LHCN-M2 (cell line): ENCODE results near the gene QSOX2. TPM values are rescaled to one million over a fixed set of nuclear protein-coding genes. Genes with fewer than 3 reads are reported as not detected.

Source experiments
- DNase-seq: peaks from one replicate; pipeline ENCODE4 v3.0.0-alpha.2; 2012; ENCODE audit warnings: low read depth
- total RNA-seq: library from RNA; depleted of rRNA; stranded (reverse); fragments of >200 nt; gene quantifications from 2 replicates; pipeline ENCODE4 v1.2.3, GENCODE V29; 2014

QSOX2 gene
- total RNA-seq, 1 experiment from 2014 or later: 17.9 TPM

GRCh38 chr9:136265561-136266355 is 20.1 kb upstream of the QSOX2 start:
- DNase-seq: no peak

DNA sequence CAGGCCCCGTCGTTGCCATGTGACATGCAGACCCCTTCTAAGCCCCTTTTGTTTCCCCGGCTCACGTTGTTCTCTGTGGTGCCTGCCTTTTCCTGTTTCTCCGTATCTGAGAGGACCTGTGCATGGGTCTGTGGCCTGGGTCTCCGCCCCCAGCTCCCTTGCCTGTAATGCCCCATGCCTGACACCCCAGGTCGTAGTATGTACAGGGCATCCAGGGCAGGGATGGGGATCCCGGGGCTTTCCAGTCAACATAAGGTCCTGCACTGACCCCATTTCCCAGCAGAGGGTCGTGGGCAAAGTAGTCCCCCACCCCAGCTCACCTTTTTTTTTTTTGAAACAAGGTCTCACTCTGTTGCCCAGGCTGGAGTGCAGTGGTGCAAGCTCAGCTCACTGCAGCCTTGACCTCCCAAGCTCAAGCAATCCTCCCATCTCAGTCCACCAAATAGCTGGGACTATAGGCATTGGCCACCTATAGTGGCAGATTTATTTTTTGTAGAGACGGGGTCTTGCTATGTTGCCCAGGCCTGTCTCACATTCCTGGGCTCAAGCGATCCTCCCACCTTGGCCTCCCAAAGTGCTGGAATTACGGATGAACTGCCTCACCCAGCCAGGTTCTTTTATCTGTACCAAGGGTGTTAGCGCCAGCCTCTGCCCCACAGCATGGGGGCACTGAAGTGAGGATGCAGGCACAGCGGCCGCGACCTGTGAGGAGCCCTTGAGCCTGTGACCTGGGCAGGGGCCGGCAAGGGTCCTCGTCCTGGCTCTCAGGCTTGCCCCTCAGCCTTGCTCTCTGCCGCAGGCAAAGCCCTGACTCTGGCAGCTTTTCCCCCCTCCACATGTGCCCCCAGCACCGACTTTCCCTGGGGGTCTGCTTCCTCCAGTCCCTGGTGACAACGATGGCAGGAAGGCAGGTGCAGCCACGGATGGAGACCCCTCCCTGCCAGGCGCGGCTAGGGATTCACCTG is 19.1 kb upstream of the QSOX2 start:
- no peak for DNase-seq

DNA sequence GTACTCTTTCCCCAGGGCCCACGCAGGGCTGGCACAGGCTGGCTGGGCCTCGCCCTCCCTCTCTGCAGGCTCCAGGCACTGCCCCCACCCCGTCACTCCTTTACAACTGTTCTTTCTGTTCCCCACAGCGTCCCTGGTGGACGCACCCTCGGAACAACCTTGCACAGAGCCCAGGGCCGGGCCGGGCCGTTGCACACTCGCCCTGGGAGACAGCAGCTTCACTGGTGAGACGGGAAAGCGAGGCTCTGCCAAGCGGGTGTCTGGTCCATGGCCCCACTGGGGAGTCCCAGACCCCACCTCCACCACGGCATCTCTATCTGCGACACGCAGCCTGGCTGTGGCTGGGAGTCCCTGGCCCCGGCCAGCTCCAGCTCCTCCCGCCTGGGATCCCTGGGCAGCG is 18.4 kb upstream of the QSOX2 start:
- DNase-seq: no peak

GRCh38 chr9:136262671-136263178 is 17.1 kb upstream of the QSOX2 start:
- DNase-seq: no peak

- DNase-seq: no peak
Observed at GRCh38 chr9:136261686-136262430, 16.2 kb upstream of the QSOX2 start.

- no peak for DNase-seq
Observed at GRCh38 chr9:136260936-136261472, 15.4 kb upstream of the QSOX2 start.

DNA sequence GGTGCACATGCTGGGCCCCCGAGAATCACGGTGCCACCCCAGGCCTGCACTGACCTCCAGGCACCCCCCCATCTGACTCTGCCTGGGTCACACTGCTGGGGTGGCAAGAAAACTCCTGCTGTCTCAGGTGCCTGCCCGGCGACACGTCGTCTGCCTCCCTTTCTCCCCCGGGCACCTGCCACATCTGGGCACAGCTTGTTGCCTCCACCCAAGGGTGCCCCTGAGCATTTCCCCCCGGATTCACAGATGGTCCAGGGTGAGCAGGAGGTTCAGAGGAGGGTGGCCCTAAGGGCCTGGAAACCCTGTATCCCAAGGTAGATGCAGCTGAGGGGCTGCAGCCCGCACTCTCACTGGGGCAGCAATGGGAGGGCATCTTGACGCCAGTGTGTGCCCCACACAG is 14.9 kb upstream of the QSOX2 start:
- DNase-seq: no peak

GRCh38 chr9:136259836-136260235 is 14.2 kb upstream of the QSOX2 start:
- DNase-seq: no peak

GRCh38 chr9:136259517-136259813 is 13.9 kb upstream of the QSOX2 start:
- no peak for DNase-seq

DNA sequence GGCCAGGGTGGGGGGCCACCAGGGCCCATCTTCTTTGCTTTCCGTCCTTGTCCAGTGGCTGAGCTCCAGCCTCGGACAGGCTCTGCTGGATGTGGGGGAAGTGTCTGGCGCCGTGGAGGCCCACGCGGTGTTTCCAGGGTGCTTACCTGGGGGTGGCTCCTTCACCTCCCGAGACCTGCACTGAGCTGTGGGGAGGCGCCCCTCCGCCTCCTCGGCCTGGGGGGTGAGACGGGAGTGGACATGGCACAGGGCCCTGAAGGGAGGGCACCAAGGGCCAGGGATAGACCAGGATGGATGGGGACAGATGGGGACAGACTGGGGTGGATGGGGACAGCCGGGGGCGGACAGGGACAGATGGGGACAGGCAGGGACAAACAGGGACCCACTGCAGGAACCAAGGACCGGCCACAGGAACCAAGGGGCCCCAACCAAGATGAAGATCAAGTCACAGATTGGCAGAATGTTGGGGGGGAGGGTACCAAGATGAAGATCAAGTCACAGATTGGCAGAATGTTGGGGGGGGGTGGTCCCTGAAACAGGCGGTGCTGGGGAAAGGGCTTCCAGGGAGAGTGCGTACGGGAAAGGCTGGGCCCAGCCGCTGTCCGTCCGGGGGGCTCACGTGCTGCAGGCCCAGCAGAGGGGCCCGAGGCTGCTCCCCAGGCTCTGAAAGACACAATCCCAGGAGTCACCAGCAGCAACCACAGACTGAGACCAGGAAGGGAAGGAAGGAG is 13.3 kb upstream of the QSOX2 start:
- DNase-seq: no peak

- no peak for DNase-seq
Observed at GRCh38 chr9:136258299-136258625, 12.7 kb upstream of the QSOX2 start.

DNA sequence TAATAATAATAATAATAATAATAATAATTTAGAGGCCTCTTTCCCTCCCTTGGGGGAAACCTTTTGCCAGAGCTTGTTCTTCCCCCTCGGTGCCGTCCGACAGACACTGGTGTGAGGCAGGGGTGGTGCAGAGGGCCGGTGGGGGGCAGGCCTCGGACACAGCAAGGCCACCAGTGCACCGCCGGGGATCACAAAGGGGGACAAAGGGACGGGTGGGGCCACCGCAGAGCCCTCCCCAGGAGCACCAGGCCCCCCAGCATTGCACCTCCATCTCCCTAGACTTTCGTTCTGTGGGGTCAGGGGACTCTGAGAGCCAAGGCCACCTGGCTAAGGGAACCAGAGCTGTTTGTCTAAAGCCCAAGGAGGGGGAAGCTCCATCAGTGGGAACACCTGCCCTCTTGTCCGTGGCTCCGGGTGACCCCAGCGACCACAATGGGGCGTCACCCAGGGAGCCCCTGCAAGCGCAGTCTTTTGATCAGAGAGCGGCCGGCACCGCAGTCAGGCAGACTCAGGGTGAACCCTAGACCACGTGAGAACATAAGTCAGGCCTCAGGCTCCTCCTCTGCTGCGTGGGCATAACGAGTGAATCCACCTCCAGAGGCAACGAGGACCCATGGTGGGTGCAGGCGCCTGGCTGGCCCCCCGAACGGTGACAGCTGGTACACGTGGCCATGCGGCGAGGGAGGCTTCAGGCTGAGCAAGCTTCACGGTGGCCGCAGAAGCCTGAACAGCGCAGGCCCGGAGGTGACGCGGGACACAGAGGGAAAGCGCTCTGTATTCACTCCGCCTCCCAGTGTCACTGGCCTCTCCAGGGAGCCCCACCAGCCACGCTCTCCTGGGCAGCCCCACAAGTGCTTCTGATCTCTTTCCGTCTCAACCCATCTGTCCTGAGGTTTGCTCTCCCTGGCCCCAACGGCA is 12.0 kb upstream of the QSOX2 start:
- no peak for DNase-seq

GRCh38 chr9:136255896-136256890 is 10.6 kb upstream of the QSOX2 start:
- DNase-seq: no peak

DNA sequence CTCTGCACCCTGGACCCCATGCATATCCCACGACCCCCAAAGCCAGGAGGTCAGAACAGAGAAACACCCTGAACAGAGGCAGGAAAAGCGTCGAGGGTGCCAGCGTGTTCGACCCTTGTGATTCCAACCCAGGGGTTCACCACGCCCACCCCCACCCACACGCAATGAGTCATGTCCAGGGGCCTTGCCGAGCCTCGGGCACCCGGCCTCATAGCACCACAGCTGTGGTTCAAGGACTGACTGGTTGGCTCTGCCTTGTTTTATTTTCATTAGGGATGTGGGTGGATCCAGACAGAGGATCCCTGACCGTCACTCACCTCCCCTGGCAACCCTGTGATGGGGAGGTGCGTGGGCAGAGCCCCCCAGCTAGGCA is 9.5 kb upstream of the QSOX2 start:
- DNase-seq: peak; percentile 63

GRCh38 chr9:136254381-136255165 is 9.0 kb upstream of the QSOX2 start:
- DNase-seq: no peak

DNA sequence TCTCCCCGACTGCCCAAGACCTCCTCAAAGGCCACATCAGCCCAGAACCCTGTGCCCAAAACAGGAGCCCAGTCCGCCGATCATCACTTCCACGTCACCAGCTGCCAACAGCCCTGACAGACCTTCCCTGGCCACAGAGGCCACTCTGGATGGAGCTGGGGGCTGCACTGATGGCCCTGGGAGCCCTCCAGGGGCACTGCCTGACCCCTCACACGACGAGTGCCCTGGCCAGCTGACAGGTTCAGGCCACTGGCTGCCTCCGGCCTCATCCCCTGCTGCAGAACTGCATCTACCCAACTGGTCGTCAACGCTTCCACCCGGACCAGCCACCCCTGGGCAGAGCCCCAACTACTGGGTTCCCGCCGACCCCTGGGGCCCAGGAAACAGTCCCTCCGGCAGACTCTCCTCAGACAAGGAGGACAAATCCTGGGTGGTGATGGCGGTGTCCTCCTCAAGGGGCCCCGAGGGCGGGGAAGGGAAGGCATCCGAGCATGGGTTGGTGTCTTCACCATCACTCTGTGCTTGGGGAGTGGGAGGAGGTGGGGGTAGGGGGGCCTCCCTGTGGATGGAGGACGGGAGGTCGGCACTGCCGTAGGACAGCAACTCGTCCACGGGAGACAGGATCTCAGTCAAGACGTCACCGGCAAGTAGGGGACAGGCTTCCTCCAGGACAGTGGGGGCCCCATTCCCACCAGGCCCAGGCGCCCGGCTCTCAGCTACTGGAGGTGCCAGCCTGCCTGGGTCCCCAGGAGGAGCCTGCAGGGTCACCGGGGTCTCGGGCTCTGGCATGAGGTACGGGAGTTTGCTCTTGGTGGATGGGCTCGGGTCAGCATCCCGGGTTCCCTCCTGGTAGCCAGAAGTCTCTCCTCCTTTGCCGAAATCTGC is 7.9 kb upstream of the QSOX2 start:
- DNase-seq: no peak

GRCh38 chr9:136252846-136253245 is 7.2 kb upstream of the QSOX2 start:
- DNase-seq: no peak
